AG08395 (cell line): ENCODE results near the gene SLC11A1.

Experiments
- DNase-seq: peaks from one replicate; pipeline ENCODE4 v3.0.0; 2012; ENCODE audit warnings: mixed read lengths, low spot score

Gene SLC11A1

GRCh38 chr2:218435003-218435982 is 53.2 kb downstream of the SLC11A1 start:
- DNase-seq, result no peak

GRCh38 chr2:218436992-218437391 is 54.9 kb downstream of the SLC11A1 start:
- DNase-seq, result no peak

- no peak for DNase-seq
These were observed 55.9 kb downstream of the SLC11A1 start for GRCh38 chr2:218437969-218438368.

GRCh38 chr2:218438596-218438995 is 56.5 kb downstream of the SLC11A1 start:
- DNase-seq, result no peak

- DNase-seq, result no peak
These were observed 62.8 kb downstream of the SLC11A1 start for GRCh38 chr2:218444692-218445357.

- DNase-seq, result no peak
These were observed 63.5 kb downstream of the SLC11A1 start for GRCh38 chr2:218445602-218446001.
